ENCODE data around the gene FSTL4.

- no peak for TF ChIP-seq POLR2A (IDR thresholded peaks at IDR 0.05)
- TF ChIP-seq CTCF (IDR thresholded peaks at IDR 0.05): no peak
Measured at GRCh38 chr5:133470841-133471240, 141.5 kb downstream of the FSTL4 start.

Data from uterus (tissue), 2 donors.